GM18502 (cell line): ENCODE results near the gene HYPK.
"Not testable (repeated sequence)": the region's sequence is repeated elsewhere in the genome, so short reads cannot be mapped to it uniquely, and the experiment has no call there.

Source experiments
- ATAC-seq: cut with Tn5 transposase; IDR thresholded peaks from one replicate; pipeline ENCODE4 v1.9.1; 2021; ENCODE audit warnings: mild to moderate bottlenecking; ENCODE audit not compliant: unreplicated experiment, poor library complexity

HYPK gene

DNA sequence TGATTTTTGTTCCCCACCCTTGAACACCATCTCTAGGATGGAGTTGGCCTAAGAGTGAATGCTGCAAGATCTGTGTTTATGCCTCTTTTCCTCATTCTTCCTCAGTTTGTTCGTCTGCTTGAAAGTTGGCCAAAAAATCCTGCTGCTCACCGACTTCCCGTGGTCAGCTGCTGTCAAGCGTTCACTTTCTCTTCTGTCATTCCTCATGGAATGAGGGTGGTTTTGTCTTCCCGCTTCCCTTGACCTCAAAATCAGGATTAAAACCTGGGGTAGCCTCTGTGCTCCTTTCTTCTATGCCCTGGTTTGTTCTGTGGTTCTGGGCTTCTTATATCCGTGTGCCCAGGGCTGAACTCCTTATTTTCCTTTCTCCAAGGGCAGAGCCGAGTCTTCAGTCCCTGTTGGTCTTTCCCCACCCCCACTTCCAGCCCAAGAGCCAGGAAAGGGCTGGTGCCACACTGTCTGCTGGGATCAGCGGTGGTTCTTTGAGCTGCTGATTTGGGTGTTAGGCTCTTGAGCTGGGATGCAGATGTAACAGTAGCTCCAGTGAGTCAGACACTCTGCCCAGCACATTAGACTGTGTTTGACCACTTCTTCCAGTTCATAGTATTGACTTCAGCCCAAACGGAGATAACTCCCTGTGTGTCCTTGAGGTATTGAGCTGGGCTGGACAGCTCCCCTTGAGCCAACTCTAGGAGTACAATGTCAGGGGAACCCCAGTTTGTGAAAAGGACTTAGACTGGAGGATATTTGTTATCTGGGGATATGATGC, 5.9 kb upstream of the HYPK start:
- ATAC-seq: no peak

DNA sequence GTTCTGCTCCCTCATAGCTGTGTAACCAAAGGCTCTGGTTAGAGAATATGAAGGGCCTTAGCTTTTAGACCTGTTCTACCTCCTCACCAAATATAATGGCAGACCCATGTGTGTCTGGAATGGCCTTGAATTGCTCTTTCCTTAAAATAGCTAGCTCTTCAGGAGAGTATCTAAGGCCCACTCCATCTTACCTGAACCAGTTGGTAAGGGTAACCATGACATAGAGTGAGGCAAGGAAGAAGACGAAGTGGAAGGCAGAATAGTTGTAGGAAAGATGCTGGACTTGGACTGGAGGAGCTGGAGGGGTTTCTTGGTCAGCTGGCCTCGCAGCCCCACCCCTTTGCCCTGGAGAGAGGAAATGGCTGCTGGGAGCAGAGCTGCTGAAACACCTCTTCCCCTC, 5.2 kb upstream of the HYPK start:
- ATAC-seq: no peak

DNA sequence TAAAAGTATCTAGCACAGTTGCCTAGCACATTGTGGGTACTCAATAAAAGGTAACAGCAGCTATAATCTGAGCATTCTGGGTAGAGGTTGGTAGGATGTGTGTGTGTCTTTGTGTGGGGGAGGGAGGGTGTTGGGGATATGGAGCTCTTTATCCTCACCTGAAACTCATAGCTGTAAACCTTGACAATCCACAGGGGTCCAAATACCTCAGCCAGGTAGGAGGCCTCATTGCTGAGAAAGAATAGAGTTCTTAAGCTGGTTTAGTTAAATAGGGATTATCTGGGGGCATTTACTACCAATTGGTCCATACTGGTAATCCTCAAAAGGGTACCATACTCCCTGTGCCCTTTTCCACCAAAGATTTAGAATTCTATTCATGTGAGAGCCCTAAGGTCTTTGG, 4.4 kb upstream of the HYPK start:
- ATAC-seq: no peak

DNA sequence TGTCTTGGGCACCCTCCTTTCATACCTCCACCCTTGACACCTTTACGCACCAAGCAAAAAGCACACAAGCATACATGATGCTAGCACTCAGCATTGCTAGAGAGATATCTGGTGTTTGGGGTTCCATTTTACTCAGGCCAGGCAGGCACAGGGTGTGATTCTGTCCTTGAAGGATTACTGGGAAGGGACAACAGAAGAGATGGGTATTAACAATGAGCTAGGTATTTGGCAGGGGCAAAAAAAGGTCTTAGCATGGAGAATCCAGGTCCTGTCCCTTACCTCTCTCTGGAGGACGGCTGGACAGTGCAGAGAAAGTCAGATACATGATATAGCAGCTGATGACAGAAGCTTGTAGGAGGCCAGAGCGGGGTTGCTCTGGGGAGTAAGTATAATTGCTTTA, 3.8 kb upstream of the HYPK start:
- no peak for ATAC-seq

DNA sequence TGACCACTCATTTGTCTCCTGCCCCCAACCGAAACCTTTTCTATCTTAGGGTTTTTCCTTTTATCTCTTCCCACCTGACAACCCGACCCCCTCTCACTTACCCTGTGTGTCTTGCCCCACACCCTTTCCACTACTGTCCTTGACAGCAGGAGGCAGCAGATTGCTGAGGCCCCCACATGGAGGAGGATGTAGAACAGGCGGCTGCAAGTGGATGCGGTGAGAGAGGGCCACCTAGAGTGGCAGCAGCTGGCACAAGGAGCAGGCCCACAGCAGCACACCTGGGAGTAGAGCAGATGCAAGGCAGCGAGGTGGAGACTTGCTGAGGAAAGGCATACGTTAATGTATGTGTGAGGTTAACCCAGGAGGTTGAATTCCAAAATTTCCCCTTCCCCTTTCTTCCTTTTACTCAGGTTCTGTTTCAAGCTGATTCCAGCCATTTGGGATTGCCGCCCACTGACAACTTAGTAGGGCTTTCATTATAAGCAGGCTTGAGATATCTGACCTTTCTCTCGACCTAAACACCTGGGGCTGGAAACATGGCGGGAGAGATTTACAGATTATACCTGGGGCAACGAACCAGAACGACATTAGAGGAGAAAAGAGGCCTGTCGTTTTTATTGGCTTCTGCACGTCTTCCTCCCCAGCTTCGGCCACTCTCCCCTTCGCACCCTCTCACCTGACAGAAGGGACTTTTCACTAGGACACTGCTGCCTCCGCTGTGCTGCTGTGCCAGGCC, 1.0 kb upstream of the HYPK start:
- ATAC-seq: no peak

DNA sequence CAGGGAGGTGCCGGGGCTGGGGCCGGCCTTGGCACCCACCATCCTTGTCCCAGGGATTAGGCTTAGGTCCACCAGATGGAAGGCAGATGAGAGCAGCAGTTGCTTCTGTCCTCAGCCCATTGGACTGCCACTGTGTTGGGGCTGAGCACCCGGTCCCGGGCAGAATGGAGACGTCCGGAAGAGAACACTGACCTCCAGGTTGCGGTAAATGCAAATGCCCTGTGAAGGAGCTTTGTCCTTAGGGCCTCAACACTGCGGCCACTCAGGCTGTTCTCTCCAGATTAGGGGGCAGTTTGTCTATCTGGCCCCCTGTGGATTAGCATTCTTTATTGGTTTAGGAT, 484 bp upstream of the HYPK start, which contains the start of gene SERINC4:
SERINC4 (minus strand) TSS at position 276 of the 341 bp plus-strand sequence; CDS start at position 42, 234 bp downstream.
- ATAC-seq: no peak

DNA sequence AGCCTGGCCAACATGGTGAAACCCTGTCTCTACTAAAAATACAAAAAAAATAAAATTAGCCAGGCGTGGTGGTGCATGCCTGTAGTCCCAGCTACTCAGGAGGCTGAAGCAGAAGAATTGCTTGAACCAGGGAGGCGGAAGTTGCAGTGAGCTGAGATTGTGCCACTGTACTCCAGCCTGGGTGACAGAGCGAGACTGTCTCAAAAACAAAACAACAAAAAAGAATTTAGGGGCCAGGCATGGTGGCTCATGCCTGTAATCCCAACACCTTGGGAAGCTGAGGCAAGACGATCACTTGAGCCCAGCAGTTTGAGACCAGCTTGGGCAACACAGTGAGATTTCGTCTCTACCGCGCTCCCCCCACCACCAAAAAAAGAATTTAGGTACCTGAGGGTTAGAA, 2.3 kb downstream of the HYPK start:
- ATAC-seq: not testable (repeated sequence)

DNA sequence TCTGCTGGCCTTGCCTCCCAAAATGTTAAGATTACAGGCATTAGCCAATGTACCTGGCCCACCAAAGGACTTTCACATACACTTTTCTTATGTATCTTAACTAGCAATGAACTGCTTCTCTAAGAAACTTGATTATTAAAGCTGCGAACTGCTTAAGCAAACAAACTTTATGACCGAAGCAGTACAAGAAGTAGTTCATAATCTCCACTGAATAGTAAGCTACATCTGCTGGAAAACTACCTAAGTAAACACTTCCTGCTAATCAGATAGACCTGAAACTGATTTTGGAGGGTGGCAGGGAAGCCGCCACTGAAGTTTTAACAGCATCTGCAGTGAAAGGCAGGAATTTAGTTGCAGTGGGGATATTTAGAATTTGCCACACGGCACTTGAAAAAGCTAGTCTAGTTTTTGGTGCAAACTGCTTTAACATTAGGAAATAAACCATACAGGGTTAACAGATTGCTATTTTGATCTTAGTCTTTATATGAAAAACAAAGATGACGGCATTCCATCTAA, 8.1 kb downstream of the HYPK start:
- ATAC-seq: no peak

DNA sequence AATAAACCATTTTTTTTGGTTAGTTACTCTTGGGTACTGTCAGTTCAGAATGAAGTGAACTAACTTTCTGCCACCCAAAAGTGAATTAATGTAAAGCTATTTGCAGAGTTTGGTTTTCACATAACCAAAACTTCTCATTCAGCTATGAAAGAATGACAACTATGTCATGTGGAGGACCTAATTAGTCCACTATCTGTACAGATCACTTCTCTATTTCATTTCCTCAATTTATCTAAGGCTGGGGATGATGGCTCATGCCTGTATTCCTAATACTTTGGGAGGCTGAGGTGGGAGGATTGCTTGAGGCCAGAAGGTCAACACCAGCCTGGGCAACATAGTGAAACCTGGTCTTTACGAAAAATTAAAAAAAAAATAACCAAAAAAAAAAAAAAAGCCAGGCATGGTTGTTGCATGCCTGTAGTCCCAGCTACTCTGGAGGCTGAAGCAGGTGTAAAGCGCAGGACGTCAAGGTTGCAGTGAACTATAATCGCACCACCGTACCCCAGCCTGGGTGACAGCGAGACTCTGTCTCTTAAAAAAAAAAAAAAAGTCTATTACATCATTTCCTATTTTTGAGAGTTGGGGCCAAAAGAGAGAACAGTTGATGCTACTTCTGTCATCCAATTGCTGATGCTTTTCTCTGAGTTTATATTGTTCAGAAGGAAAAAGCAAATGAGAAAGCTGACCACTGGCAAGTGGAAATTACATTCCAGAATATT, 8.7 kb downstream of the HYPK start:
- ATAC-seq: peak; percentile 72

DNA sequence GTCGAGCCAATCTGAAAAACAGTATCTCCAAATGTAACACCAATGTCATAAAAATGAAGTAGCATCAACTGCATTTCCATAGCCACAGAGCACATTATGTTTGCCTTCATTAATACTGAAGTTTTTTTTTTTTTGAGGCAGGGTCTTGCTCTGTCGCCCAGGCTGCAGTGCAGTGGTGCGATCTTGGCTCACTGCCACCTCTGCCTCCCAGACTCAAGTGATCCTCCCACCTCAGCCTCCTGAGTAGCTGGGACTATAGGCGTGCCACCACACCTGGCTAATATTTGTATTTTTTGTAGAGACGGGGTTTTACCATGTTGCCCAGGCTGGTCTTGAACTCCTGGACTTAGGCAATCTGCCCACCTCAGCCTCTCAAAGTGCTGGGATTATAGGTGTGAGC, 14.7 kb downstream of the HYPK start:
- not testable (repeated sequence) for ATAC-seq

DNA sequence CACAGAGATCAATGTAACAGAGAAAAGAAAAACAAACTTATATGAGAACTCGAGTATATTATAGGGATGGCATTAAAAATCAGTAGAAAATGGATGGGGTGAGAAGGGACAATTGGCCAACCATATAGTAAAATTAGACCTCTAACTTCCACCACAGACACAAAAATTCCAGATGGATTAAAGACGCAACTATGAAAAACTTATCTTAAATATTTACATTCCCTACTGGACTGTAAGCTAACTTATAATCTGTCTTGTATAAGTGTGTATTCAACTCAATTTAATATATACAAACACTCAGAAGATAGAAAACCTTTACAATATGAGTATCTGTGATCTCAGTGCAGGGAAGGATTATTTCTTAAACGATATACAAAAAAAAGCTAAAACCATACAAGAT, 21.1 kb downstream of the HYPK start:
- ATAC-seq: no peak

DNA sequence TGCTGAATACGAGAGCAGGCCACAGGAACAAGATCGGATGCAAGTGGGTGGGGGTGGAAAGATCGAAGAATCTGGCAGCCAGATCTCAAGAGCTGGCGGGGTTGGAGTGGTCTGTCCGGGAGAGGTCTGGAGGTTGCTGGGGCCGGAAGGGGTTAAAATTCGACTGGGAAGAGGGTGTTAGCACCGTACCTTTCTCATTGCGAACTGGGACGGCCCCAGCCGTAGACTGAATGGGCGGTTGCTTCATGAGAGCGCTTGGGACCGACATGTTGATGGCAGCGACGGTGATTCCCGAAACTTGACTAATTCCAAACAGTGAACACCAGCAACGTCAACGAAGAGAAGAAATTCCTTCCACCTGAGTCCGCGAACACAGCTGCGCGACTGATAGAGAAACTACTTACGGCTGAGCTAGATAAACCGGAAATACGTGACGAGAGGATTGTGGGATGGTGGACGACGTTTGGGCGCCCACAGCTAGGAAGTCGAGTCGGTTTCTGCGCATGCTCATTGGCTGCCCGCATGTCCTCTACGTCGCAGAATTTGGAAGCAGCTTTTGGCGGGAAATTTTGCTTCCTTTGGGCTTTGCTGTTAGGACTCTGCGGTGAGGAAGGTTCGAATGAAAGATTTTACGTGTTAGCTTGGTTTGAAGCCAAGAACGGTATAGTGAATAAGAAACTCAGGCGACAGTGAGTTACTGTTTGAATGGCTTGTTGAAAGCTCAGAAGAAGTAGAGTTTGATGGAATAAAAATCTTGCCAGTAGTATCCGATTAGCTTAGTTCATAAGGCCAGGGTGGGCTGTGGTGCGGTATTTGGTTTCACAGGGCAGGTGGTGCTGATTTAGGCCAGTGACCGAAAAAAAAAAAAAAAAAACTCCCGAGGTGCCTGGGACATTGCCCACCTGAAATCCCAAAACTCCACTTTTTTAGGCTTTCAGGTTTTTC, 24.2 kb downstream of the HYPK start, which contains the start of gene MFAP1:
MFAP1 (minus strand) TSS at position 389 of the 945 bp plus-strand sequence; CDS start at position 268, 121 bp downstream.
- ATAC-seq: peak; percentile 69

DNA sequence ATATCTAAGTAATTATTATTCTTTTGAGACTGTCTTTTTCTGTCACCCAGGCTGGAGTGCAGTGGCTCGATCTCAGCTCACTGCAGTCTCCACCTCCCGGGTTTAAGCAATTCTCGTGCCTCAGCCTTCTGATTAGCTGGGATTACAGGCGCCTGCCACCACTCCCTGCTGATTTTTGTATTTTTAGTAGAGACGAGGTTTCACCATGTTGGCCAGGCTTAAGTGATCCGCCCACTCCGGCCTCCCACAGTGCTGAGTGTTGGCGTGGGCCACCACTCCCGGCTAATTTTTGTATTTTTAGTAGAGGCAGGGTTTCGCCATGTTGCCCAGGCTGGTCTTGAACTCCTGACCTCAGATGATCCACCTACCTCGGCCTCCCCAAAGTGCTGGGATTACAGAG, 24.9 kb downstream of the HYPK start:
- ATAC-seq: not testable (repeated sequence)

DNA sequence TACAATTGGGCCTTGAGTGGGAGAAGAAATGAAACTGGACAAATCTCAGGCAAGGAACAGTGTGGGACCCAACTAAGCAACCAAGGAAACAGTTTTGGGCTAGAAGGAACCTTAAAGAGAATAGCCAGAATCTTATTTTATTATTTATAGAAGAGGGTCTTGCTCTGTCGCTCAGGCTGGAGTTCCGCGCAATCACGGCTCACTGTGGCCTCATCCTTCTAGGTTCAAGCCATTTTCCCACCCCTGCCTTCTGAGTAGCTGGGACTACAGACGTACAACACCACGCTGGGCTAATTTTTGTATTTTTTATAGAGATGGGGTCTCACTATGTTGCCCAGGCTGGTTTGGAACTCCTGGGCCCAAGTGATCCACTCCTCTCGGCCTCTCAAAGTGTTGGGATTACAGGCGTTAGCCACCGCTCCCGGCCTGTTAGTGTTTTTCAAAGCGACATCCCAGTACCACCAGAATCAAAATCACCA, 25.7 kb downstream of the HYPK start:
- ATAC-seq: no peak

DNA sequence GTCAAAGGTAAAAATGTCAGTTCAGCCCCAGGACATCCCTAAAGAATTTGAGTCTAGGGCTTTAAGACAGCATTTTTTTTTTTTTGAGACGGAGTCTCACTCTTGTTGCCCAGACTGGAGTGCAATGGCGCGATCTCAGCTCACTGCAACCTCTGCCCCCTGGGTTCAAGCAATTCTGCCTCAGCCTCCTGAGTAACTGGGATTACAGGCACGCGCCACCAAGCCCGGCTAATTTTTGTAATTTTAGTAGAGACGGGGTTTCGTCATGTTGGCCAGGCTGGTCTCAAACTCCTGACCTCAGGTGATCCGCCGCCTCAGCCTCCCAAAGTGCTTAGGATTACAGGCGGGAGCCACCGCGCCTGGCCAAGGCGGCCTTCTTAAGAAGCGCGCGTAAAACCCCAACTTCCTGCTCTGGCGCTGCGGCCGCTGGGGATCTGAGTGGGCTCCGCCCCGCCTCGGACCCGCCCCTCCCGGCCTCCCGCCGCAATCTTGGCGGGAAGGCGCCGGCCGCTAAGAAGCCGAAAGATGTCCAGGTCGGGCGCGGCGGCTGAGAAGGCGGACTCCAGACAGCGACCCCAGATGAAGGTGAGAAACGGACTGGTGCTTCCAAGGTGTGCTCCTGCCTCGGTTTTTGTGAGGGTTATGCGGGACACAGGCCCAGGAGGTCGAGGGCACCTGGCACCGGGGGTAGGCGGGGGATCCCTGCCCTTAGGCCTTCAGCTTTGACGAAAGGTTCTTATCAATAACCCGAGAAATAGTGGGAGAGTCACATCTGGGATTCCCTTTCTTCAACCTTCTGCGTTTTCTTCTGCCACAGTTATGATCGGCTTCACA, 26.3 kb downstream of the HYPK start, which contains the start of gene WDR76:
WDR76 (plus strand) TSS at position 495 of the 834 bp plus-strand sequence; CDS start at position 526, 31 bp downstream.
- peak; percentile 52 for ATAC-seq

DNA sequence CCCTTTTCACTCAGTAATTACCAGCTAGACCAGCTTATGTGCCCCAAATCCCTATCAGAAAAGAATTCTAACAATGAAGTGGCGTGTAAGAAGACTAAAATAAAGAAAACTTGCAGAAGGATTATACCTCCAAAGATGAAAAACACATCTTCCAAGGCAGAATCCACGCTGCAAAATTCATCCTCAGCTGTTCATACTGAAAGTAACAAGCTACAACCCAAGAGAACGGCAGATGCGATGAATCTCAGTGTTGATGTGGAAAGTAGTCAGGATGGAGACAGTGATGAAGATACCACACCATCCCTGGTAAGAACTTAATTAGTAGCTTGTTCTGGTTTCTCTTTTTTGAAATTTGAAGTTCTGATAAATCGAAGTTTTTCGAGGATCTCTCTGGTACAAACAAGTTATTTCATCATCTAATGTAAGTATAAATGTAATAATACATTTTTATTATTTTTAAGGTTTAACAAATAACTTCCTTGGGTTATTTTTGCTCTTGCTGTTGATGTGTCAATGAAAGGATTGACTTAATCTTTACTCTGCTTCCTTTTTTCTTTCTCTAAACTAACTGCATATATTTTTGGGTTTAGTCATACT, 27.8 kb downstream of the HYPK start:
- ATAC-seq: no peak

DNA sequence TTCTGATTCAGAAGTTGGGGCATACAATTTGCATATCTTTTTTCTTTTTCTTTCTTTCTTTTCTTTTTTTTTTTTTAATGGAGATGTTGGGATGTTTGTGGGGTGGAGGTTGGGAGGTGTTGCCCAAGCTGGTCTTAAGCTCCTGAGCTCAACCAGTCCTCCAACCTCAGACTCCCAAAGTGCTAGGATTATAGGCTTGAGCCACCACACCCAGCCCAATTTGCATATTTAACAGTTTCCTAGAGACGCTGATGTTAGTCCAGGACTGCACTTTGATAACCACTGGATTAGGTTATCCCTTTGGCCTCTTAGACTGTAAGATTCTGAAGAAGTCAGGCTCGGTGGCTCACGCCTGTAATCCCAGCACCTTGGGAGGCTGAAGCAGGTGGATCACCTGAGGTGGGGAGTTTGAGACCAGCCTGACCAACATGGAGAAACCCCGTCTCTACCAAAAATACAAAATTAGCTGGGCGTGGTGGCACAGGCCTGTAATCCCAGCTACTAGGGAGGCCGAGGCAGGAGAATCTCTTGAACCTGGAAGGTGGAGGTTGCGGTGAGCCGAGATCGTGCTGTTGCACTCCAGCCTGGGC, 29.6 kb downstream of the HYPK start:
- not testable (repeated sequence) for ATAC-seq
